ENCODE data around the gene CRYGC. TPM values are rescaled to one million over a fixed set of nuclear protein-coding genes. Genes with fewer than 3 reads are reported as not detected.

The CRYGC gene
- total RNA-seq, 1 donor from 2014 or later = not detected

GRCh38 chr2:208150956-208151355 is 21.3 kb upstream of the CRYGC start:
- Histone ChIP-seq H3K4me3 (no peak overlapping the region), H3K27ac (no peak overlapping the region), H3K27me3 (ENCODE audit: low read depth) (no peaks in the 10 kb centered on the region), H3K9me3 (peaks cover 3% of the 10 kb centered on the region), H3K4me1 (no peaks in the 10 kb centered on the region), H3K36me3 (no peaks in the 10 kb centered on the region)
- intact Hi-C loops (cut with DNase I) = no loop called here
- no peak for DNase-seq
- no peak for TF ChIP-seq CTCF (IDR thresholded peaks at IDR 0.05)
- peak in 1 of 2 donors; percentile 38 for ATAC-seq

GRCh38 chr2:208150094-208150493 is 20.5 kb upstream of the CRYGC start:
- no peak for TF ChIP-seq CTCF (IDR thresholded peaks at IDR 0.05)
- Histone ChIP-seq H3K27ac (no peak overlapping the region), H3K27me3 (ENCODE audit: low read depth) (no peaks in the 10 kb centered on the region), H3K4me1 (no peaks in the 10 kb centered on the region), H3K36me3 (no peaks in the 10 kb centered on the region), H3K9me3 (peaks cover 3% of the 10 kb centered on the region), H3K4me3 (no peak overlapping the region)
- no peak for DNase-seq
- ATAC-seq = no peak
- intact Hi-C loops (cut with DNase I) = no loop called here

- Histone ChIP-seq H3K4me3 (no peak overlapping the region), H3K9me3 (peaks cover 3% of the 10 kb centered on the region), H3K27me3 (ENCODE audit: low read depth) (no peaks in the 10 kb centered on the region), H3K4me1 (no peaks in the 10 kb centered on the region), H3K27ac (no peak overlapping the region), H3K36me3 (no peaks in the 10 kb centered on the region)
- intact Hi-C loops (cut with DNase I) = no loop called here
- ATAC-seq = no peak
- no peak for DNase-seq
- TF ChIP-seq CTCF (IDR thresholded peaks at IDR 0.05) = no peak
These were observed 19.2 kb upstream of the CRYGC start for GRCh38 chr2:208148803-208149202.

- Histone ChIP-seq H3K4me3 (no peak overlapping the region), H3K27ac (no peak overlapping the region), H3K27me3 (ENCODE audit: low read depth) (no peaks in the 10 kb centered on the region), H3K36me3 (no peaks in the 10 kb centered on the region), H3K4me1 (no peaks in the 10 kb centered on the region), H3K9me3 (peaks cover 3% of the 10 kb centered on the region)
- DNase-seq (no peak), ATAC-seq (no peak)
- TF ChIP-seq CTCF (IDR thresholded peaks at IDR 0.05) = no peak
- intact Hi-C loops (cut with DNase I) = no loop called here
These were observed 18.1 kb upstream of the CRYGC start for GRCh38 chr2:208147759-208148158.

- no peak for ATAC-seq
- no peak for TF ChIP-seq CTCF (IDR thresholded peaks at IDR 0.05)
- no peak for DNase-seq
These were observed 17.4 kb upstream of the CRYGC start for GRCh38 chr2:208147008-208147407.

GRCh38 chr2:208146006-208146405 is 16.4 kb upstream of the CRYGC start, which contains the start of gene CRYGB:
TSS of gene CRYGB (minus strand) at chr2:208146158. CDS start at chr2:208146120, 38 bp downstream.
- intact Hi-C loops (cut with DNase I) = no loop called here
- H3K27ac ChIP-seq = no peak within 1 kb of the TSS
- no peaks in the 10 kb centered on the region for H3K27me3 ChIP-seq (ENCODE audit: low read depth)
- ATAC-seq (no peak), DNase-seq (no peak)
- no peaks in the 10 kb centered on the region for H3K36me3 ChIP-seq
- TF ChIP-seq CTCF (IDR thresholded peaks at IDR 0.05) = no peak
- H3K4me3 ChIP-seq = no peak within 1 kb of the TSS
- H3K9me3 ChIP-seq = no peaks in the 10 kb centered on the region
- no peaks in the 10 kb centered on the region for H3K4me1 ChIP-seq

More at GRCh38 chr2:208147008-208147407, 17.4 kb upstream of the CRYGC start:
- Histone ChIP-seq H3K27ac (no peak overlapping the region), H3K36me3 (no peaks in the 10 kb centered on the region), H3K9me3 (peaks cover 3% of the 10 kb centered on the region), H3K4me3 (no peak overlapping the region), H3K4me1 (no peaks in the 10 kb centered on the region), H3K27me3 (ENCODE audit: low read depth) (no peaks in the 10 kb centered on the region)
- intact Hi-C loops (cut with DNase I) = no loop called here

All from lower lobe of right lung (tissue), 2 donors.